Panc1 (cell line): ENCODE data around the gene WDFY2.

Source experiments
- CTCF ChIP-seq: fragments of 450-650 bp; IDR thresholded peaks from 2 replicates; pipeline ENCODE4 v1.5.1; 2017; ENCODE audit warnings: mild to moderate bottlenecking
- POLR2AphosphoS5 ChIP-seq: IDR thresholded peaks from 2 replicates; pipeline ENCODE4 v1.6.1; 2012; ENCODE audit warnings: mild to moderate bottlenecking, low read depth, low read length, moderate library complexity

DNA sequence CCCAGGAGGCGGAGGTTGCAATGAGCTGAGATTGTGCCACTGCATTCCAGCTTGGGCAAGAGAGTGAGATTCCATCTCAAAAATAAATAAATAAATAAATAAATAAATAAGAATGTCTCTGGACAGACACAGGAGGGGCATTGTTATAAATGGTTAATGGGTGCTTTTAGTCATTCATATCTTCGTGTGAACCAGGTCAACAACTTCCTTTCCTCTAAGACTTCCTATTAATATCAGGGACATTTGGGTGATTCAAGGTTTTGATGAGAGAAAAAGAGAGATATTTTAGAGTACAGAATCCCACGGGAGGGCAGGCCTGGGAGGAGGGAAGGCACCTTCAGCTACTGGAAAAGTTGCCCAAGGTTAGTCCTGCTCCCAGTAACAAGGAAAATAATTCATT is 195.8 kb downstream of the WDFY2 start:
- TF ChIP-seq POLR2AphosphoS5, result no peak
- TF ChIP-seq CTCF, result no peak
